B cell (primary cell): ENCODE results near the gene OR56B4. TPM values are rescaled to one million over a fixed set of nuclear protein-coding genes. Genes with fewer than 3 reads are reported as not detected.

ENCODE experiments used
- ATAC-seq: fragments of 200-7000 bp; cut with Tn5 transposase; one replicate; pipeline ENCODE4 v1.10.0; 2021; ENCODE audit warnings: low read depth, mild to moderate bottlenecking, moderate number of reproducible peaks, moderate library complexity
- CTCF ChIA-PET: fragments of 350-600 bp; sonication (Branson Sonifier 250); formaldehyde crosslinking; loops from one replicate; lab custom pipeline; 2021; ENCODE audit warnings: antibody characterized with exemption, inconsistent platforms; lab: Charles Lee
- POLR2A ChIA-PET: fragments of 350-600 bp; sonication (Branson Sonifier 250); formaldehyde crosslinking; loops from one replicate; lab custom pipeline; 2021; ENCODE audit warnings: antibody characterized with exemption; lab: Charles Lee
- DNase-seq: peaks from one replicate; pipeline ENCODE4 v3.0.0; 2013
- H2AFZ ChIP-seq: 2 replicates; pipeline ENCODE4 v1.6.1; 2012; ENCODE audit warnings: mild to moderate bottlenecking, low read depth, low read length; ENCODE audit not compliant: insufficient read depth, poor library complexity, severe bottlenecking
- H3K27ac ChIP-seq, 2 donors: 1 replicate in 1 of 2; 2 replicates in 1 of 2; pipeline ENCODE4 v1.5.1; 2012 to 2013; ENCODE audit warnings: low read length in 2 of 2, mild to moderate bottlenecking in 2 of 2, moderate library complexity in 1 of 2
- H3K27me3 ChIP-seq, 4 experiments: fragments of 200-600 bp in 1 of 4; sonication (generic) in 1 of 4; replicated peaks in 1 of 4; 1 replicate in 2 of 4; 2 replicates in 2 of 4; pipeline versions ENCODE4 v1.6.1 to v1.7.0; 2013 to 2016; ENCODE audit warnings: low read length in 3 of 4, mild to moderate bottlenecking in 2 of 4, mixed read lengths in 1 of 4, moderate library complexity in 1 of 4; ENCODE audit not compliant: insufficient read depth in 4 of 4, control insufficient read depth in 3 of 4; ENCODE audit errors: control extremely low read depth in 1 of 4
- H3K36me3 ChIP-seq, 2 experiments: replicated peaks in 1 of 2; 1 replicate in 1 of 2; 2 replicates in 1 of 2; pipeline versions ENCODE4 v1.6.1 to v1.7.1; 2013; ENCODE audit warnings: low read length in 1 of 2; ENCODE audit not compliant: insufficient read depth in 2 of 2, control insufficient read depth in 1 of 2; ENCODE audit errors: control extremely low read depth in 1 of 2, extremely low read depth in 1 of 2
- H3K4me1 ChIP-seq, 2 donors: fragments of 200-600 bp in 1 of 2; sonication (generic) in 1 of 2; 1 replicate in 1 of 2; 2 replicates in 1 of 2; pipeline versions ENCODE4 v1.5.1 to v1.6.1; 2013 to 2017; ENCODE audit warnings: low read length in 2 of 2; ENCODE audit not compliant: control insufficient read depth in 2 of 2, insufficient read depth in 2 of 2
- H3K4me2 ChIP-seq: replicated peaks from 2 replicates; pipeline ENCODE3; 2012; ENCODE audit warnings: mild to moderate bottlenecking, low read depth, low read length; ENCODE audit not compliant: poor library complexity, severe bottlenecking
- H3K4me3 ChIP-seq, 5 experiments: fragments of 200-600 bp in 1 of 5; sonication (generic) in 1 of 5; 1 replicate in 3 of 5; 2 replicates in 2 of 5; pipeline versions ENCODE4 v1.5.1 to v1.7.0; 2011 to 2016; ENCODE audit warnings: low read length in 4 of 5, mild to moderate bottlenecking in 4 of 5, low read depth in 2 of 5, control low read depth in 1 of 5, moderate library complexity in 1 of 5; ENCODE audit not compliant: insufficient read depth in 1 of 5; ENCODE audit errors: control extremely low read depth in 1 of 5, extremely low read depth in 1 of 5
- H3K79me2 ChIP-seq: fragments of 200-600 bp; sonication (generic); one replicate; pipeline ENCODE4 v1.6.0; 2016; ENCODE audit warnings: low read length; ENCODE audit not compliant: control insufficient read depth, insufficient read depth
- H3K9ac ChIP-seq: fragments of 200-600 bp; sonication (generic); 2 replicates; pipeline ENCODE4 v1.6.1; 2017; ENCODE audit warnings: mild to moderate bottlenecking, low read length, moderate library complexity
- H3K9me3 ChIP-seq, 3 donors: one replicate each; pipeline versions ENCODE4 v1.6.1 to v1.7.1; 2013; ENCODE audit warnings: low read length in 2 of 3; ENCODE audit not compliant: control insufficient read depth in 2 of 3, insufficient read depth in 1 of 3; ENCODE audit errors: control extremely low read depth in 1 of 3
- H4K20me1 ChIP-seq: 2 replicates; pipeline ENCODE4 v1.6.0; 2012; ENCODE audit warnings: mild to moderate bottlenecking, low read length; ENCODE audit not compliant: insufficient read depth, control insufficient read depth, poor library complexity, severe bottlenecking
- H3K27ac Mint-ChIP-seq: one replicate; pipeline ENCODE4 v1.8.0; 2021; ENCODE audit warnings: mixed read lengths
- H3K27me3 Mint-ChIP-seq: one replicate; pipeline ENCODE4 v1.8.0; 2021; ENCODE audit warnings: mixed read lengths
- H3K4me1 Mint-ChIP-seq: one replicate; pipeline ENCODE4 v1.8.0; 2021; ENCODE audit warnings: mixed read lengths
- H3K4me3 Mint-ChIP-seq: one replicate; pipeline ENCODE4 v1.8.0; 2021; ENCODE audit warnings: mixed read lengths
- H3K9me3 Mint-ChIP-seq: one replicate; pipeline ENCODE4 v1.8.0; 2022; ENCODE audit warnings: mixed read lengths; ENCODE audit not compliant: insufficient read depth
- CTCF ChIP-seq: fragments of 200-600 bp; IDR thresholded peaks from one replicate; pipeline ENCODE4 v1.8.0; 2022; ENCODE audit warnings: antibody characterized with exemption, mild to moderate bottlenecking
- EZH2 ChIP-seq: IDR thresholded peaks from 2 replicates; pipeline ENCODE4 v1.6.1; 2012; ENCODE audit warnings: borderline replicate concordance, low read depth, mild to moderate bottlenecking, moderate library complexity, low read length; ENCODE audit not compliant: insufficient read depth, poor library complexity, severe bottlenecking
- WGBS: methylation state at CpG from one replicate; pipeline ENCODE4 v1.1.5; 2013; ENCODE audit warnings: missing lambda C conversion rate; ENCODE audit not compliant: insufficient coverage; 5-methylcytosine and 5-hydroxymethylcytosine counted together
- intact Hi-C: fragments of 100-400 bp; cut with micrococcal nuclease; formaldehyde crosslinking; loops from one replicate; pipeline ENCODE4 v1.10.0; 2022
- polyA plus RNA-seq: library from polyadenylated mRNA; depleted of rRNA; stranded (reverse); fragments of >200 nt; gene quantifications from 2 replicates; pipeline ENCODE4 v1.2.3, GENCODE V29; 2012
- total RNA-seq, 2 donors: library from RNA; stranded (reverse); fragments of 120-200 nt in 1 of 2; gene quantifications; 1 replicate in 1 of 2; 2 replicates in 1 of 2; pipeline versions ENCODE4 v1.2.3 to v1.2.4, GENCODE V29; 2013 to 2022

Gene OR56B4
- total and polyA plus RNA-seq, 2 donors (not counting 1 experiment from before 2014, with no cell fraction given): not detected

GRCh38 chr11:6083129-6083528 lies 24.4 kb upstream of the OR56B4 start:
- Mint-ChIP-seq H3K27me3 (peaks cover 4% of the 10 kb centered on the region), H3K4me3 (no peak overlapping the region)
- WGBS: no CpG with 5 or more reads among the region's 2 CpGs

GRCh38 chr11:6084587-6084986 lies 22.9 kb upstream of the OR56B4 start:
- ATAC-seq (no peak), DNase-seq (no peak)
- Histone ChIP-seq H3K9ac (no peak overlapping the region), H3K4me3 (no peak overlapping the region), H4K20me1 (no peaks in the 10 kb centered on the region), H3K27ac (no peak overlapping the region), H3K4me2 (no peak overlapping the region), H3K9me3 (no peaks in the 10 kb centered on the region), H3K36me3 (no peaks in the 10 kb centered on the region), H3K79me2 (no peaks in the 10 kb centered on the region), H3K27me3 (peaks cover 0 to 3% (median 0%) of the 10 kb centered on the region in 4 experiments), H2AFZ (no peak overlapping the region), H3K4me1 (no peaks in the 10 kb centered on the region)
- 55% methylated on average over 1 of the region's 3 CpGs for WGBS
- POLR2A ChIA-PET: no interaction called here
- CTCF ChIA-PET: no interaction called here
- Mint-ChIP-seq H3K4me1 (no peaks in the 10 kb centered on the region), H3K9me3 (peaks cover 14% of the 10 kb centered on the region), H3K4me3 (no peak overlapping the region), H3K27ac (no peak overlapping the region), H3K27me3 (peaks cover 4% of the 10 kb centered on the region)
- TF ChIP-seq EZH2 (no peak), CTCF (no peak)
- intact Hi-C loops: no loop called here

More at GRCh38 chr11:6083129-6083528, 24.4 kb upstream of the OR56B4 start:
- no peak for DNase-seq
- H3K79me2 ChIP-seq: no peaks in the 10 kb centered on the region
- ATAC-seq: no peak
- no peak overlapping the region for H3K4me2 ChIP-seq
- ChIA-PET POLR2A (no interaction called here), CTCF (no interaction called here)
- H3K36me3 ChIP-seq: no peaks in the 10 kb centered on the region
- no peaks in the 10 kb centered on the region for H3K4me1 ChIP-seq
- no peak overlapping the region for H2AFZ ChIP-seq
- no peak overlapping the region for H3K27ac Mint-ChIP-seq
- H3K4me3 ChIP-seq: no peak overlapping the region
- H4K20me1 ChIP-seq: no peaks in the 10 kb centered on the region
- H3K9me3 Mint-ChIP-seq: peaks cover 14% of the 10 kb centered on the region
- no peaks in the 10 kb centered on the region for H3K4me1 Mint-ChIP-seq
- H3K27ac ChIP-seq: no peak overlapping the region
- H3K9ac ChIP-seq: no peak overlapping the region
- H3K9me3 ChIP-seq: no peaks in the 10 kb centered on the region
- intact Hi-C loops: no loop called here
- peaks cover 0 to 3% (median 0%) of the 10 kb centered on the region in 4 experiments for H3K27me3 ChIP-seq
- TF ChIP-seq EZH2 (no peak), CTCF (no peak)
